ENCODE data around the gene PATJ. TPM values are rescaled to one million over a fixed set of nuclear protein-coding genes. Genes with fewer than 3 reads are reported as not detected.

Gene PATJ
- total and polyA plus RNA-seq, 10 donors: 2.3 to 32.2 (median 17.7) TPM

- Histone ChIP-seq H3K36me3 (peaks cover 0 to 56% (median 2%) of the 10 kb centered on the region in 6 donors), H3K27ac (no peak overlapping the region), H3K9me3 (no peaks in the 10 kb centered on the region), H3K4me3 (no peak overlapping the region), H3K27me3 (replicated peaks in 1 of 7) (no peaks in the 10 kb centered on the region), H3K4me1 (no peaks in the 10 kb centered on the region)
- intact Hi-C loops (cut with DNase I; ENCODE audit: low total_unique reads): no loop called here
- TF ChIP-seq POLR2AphosphoS5 (IDR thresholded peaks at IDR 0.05): no peak
- TF ChIP-seq POLR2A (IDR thresholded peaks at IDR 0.05): no peak
- no peak for TF ChIP-seq CTCF (IDR thresholded peaks at IDR 0.05 in 8 of 11, conservative IDR thresholded peaks at IDR 0.05 in 3 of 11)
- no peak for DNase-seq
Observed at GRCh38 chr1:61910035-61910434, 167.8 kb downstream of the PATJ start.

GRCh38 chr1:61914823-61915482, 172.7 kb downstream of the PATJ start:
- TF ChIP-seq POLR2AphosphoS5 (IDR thresholded peaks at IDR 0.05) (no peak), CTCF (IDR thresholded peaks at IDR 0.05 in 8 of 11, conservative IDR thresholded peaks at IDR 0.05 in 3 of 11) (no peak)
- intact Hi-C loops (cut with DNase I; ENCODE audit: low total_unique reads): no loop called here
- H3K27ac ChIP-seq: no peak overlapping the region
- no peaks in the 10 kb centered on the region for H3K4me1 ChIP-seq
- no peaks in the 10 kb centered on the region for H3K27me3 ChIP-seq (replicated peaks in 1 of 7)
- H3K9me3 ChIP-seq: no peaks in the 10 kb centered on the region
- 59 to 88% (median 82%) methylated on average over 4 of the region's 4 CpGs for WGBS, 5 donors
- H3K4me3 ChIP-seq: no peak overlapping the region
- H3K36me3 ChIP-seq: peaks cover 0 to 28% (median 0%) of the 10 kb centered on the region in 6 donors
- no peak for DNase-seq

GRCh38 chr1:61921435-61921834, 179.2 kb downstream of the PATJ start:
- Histone ChIP-seq H3K27me3 (replicated peaks in 1 of 7) (no peaks in the 10 kb centered on the region), H3K4me3 (no peak overlapping the region), H3K9me3 (no peaks in the 10 kb centered on the region), H3K4me1 (no peaks in the 10 kb centered on the region), H3K36me3 (peaks cover 0 to 19% (median 0%) of the 10 kb centered on the region in 6 donors), H3K27ac (no peak overlapping the region)
- no peak for DNase-seq
- intact Hi-C loops (cut with DNase I; ENCODE audit: low total_unique reads): no loop called here
- TF ChIP-seq CTCF (IDR thresholded peaks at IDR 0.05 in 8 of 11, conservative IDR thresholded peaks at IDR 0.05 in 3 of 11): no peak
- TF ChIP-seq POLR2A (IDR thresholded peaks at IDR 0.05): no peak
- TF ChIP-seq POLR2AphosphoS5 (IDR thresholded peaks at IDR 0.05): no peak

- intact Hi-C loops (cut with DNase I; ENCODE audit: low total_unique reads): no loop called here
- no peaks in the 10 kb centered on the region for H3K9me3 ChIP-seq
- no peak for TF ChIP-seq CTCF (IDR thresholded peaks at IDR 0.05 in 8 of 11, conservative IDR thresholded peaks at IDR 0.05 in 3 of 11)
- no peak for TF ChIP-seq POLR2AphosphoS5 (IDR thresholded peaks at IDR 0.05)
- TF ChIP-seq POLR2A (IDR thresholded peaks at IDR 0.05): no peak
- H3K27me3 ChIP-seq (replicated peaks in 1 of 7): no peaks in the 10 kb centered on the region
- H3K27ac ChIP-seq: no peak overlapping the region
- no peak overlapping the region for H3K4me3 ChIP-seq
- peaks cover 0 to 24% (median 0%) of the 10 kb centered on the region in 6 donors for H3K36me3 ChIP-seq
- DNase-seq: no peak
- H3K4me1 ChIP-seq: no peaks in the 10 kb centered on the region
- WGBS, 5 donors: 84 to 96% (median 88%) methylated on average over 3 of the region's 3 CpGs
Observed at GRCh38 chr1:61922950-61923480, 180.7 kb downstream of the PATJ start.
